Measurements from ENCODE around the gene SNX25.
"Not testable (repeated sequence)": the region's sequence is repeated elsewhere in the genome, so short reads cannot be mapped to it uniquely, and the experiment has no call there.

SNX25 gene

DNA sequence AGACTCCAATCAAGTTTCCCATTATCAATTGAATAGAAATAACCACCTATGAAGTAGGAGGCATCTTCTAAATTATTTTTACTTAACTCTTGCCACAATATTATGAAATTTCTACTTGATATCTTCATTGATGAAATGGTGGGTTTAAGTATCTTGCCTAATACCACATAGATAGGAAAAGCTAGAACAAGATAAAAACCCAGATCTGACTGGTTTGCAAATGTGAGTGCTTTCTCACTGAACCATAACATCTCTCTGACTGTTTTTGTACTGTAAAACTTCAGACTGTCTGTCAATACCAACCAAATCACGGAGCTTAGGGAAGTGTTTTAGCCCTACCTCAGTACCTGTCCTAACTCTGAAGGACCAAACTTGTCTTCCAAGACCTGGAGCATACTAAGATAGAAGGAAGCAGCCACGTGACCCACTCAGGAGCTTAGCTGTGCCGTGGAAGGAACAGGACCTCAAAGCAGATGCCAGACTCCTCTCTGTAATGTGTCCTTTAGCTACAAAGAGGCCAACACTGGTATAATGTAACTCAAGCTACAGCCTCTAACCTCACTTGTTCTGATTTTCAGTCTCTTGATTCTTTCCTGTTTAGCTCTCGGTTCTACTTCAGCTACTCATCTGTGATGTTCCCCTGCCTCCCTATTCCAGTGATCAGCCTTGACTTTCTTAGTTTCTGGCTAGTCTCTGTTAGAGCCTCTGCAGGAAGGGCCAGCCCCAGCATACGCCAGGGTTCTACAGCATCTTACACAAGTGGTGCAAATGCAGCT is 101.9 kb downstream of the SNX25 start:
- no peak for DNase-seq

DNA sequence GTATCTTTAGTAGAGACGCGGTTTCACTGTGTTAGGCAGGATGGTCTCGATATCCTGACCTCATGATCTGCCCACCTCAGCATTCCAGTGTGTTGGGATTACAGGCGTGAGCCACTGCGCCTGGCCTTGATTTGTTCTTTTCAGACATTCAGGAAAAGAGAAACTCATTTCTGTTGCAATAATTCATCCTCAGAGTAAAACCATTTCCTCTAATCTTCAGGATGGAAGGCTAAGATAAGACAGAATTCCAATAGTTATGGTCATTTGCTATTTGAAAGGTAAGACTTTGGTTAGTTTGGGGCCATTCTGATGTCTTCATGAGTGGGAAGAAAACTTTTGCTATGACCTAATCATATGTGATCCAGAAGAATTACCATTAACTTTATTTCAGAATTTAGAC is 103.3 kb downstream of the SNX25 start:
- DNase-seq, result no peak

- DNase-seq, result not testable (repeated sequence)
Measured at GRCh38 chr4:185317462-185317861, 108.1 kb downstream of the SNX25 start.

DNA sequence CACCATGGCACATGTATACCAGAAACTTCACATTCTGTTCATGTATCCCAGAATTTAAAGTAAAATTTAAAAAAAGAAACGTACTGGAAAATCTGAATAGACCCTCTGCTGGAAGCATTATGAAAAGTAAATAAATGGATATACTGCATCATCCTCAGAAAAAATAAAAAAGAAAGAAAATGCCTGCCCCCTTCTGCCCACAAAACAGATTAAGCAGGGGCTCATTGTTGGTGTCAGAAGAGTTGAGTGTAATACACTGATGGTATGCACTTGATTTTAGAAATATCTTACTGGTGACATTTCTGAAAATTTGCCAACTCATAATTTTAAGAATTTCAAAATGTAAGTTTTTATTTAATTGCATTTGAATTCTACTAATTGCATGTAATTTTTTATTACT is 108.5 kb downstream of the SNX25 start:
- no peak for DNase-seq

- DNase-seq, result peak; percentile 88
Measured at GRCh38 chr4:185318679-185319078, 109.3 kb downstream of the SNX25 start.

GRCh38 chr4:185322803-185323202 is 113.4 kb downstream of the SNX25 start:
- no peak for DNase-seq

DNA sequence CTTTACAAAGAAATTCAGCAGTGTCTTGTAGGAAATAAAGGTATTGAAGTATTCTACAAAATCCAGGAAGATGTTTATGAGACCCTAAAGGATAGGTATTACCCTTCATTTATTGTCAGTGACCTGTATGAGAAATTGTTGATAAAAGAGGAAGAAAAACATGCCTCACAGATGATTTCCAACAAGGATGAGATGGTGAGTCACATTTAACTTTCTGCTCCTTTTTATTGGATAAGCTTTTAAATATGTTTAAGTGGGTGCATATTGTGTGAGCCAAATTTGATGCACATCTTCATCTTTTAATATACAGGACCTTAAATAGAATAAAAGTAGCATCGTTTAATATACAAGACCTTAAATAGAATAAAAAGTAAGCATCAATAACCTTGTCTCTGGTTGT is 114.2 kb downstream of the SNX25 start:
- DNase-seq, result no peak

GRCh38 chr4:185324361-185324760 is 115.0 kb downstream of the SNX25 start:
- DNase-seq, result not testable (repeated sequence)

GRCh38 chr4:185325721-185326120 is 116.3 kb downstream of the SNX25 start:
- not testable (repeated sequence) for DNase-seq

DNA sequence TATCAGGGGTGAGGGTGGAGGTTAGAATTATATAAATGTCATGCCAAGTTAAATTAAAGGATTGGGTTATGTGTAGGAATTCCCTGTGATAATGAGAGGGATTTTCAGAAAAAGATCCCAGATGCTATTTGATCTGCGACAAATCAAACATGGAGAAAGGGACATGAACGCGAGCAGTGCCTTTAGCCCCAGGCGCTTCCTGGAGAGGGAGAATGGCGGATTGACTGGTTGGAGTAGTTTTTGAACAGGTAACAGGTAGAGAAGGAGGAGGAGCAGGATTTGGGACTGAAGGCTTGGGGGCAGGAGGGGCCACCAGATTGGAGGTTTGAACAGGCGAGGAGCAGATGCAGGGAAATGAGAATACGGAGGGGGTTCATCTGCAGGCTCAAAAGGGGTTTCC is 119.2 kb downstream of the SNX25 start:
- DNase-seq, result no peak

GRCh38 chr4:185329879-185330510 is 120.6 kb downstream of the SNX25 start:
- not testable (repeated sequence) for DNase-seq

DNA sequence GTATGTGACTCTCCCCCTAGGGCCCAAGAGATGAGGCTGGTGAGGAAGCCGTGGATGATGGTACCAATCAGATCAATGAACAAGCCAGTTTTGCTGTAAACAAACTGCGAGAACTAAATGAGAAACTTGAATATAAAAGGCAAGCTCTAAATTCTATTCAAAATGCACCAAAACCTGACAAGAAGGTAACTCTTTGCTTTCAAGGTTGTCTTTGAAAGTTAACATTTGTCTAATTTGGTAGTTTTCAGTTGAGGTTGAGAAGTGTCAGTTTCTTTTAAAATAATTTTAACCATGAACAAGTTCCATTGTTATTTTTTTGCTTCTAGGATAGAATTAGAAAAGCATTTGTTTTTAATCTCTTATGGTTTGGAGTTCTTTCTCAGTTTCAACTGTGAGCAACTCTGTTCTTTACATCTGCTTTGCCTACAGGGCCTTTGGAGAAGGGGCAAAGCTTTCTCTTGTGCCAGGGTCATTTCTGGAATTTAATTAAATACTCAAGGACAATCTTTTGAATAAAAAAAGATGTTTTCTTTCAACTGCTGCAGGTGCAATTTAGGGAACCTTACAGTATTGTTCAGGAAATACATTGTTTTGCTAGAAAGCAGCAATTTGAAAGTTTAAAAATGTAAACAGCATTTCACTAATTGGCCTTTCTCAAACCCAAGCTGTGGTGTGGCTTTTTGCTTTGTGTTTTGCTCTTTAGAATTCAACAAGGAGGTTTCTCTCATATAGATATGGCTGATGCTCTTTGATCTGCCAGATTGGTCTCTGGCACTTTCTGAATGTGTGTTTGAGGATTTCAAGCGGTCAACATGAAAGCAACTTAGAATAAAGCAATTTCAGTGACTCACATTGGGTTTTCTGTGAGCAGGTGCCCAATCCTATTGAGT is 123.4 kb downstream of the SNX25 start:
- no peak for DNase-seq

- DNase-seq, result no peak
Measured at GRCh38 chr4:185334326-185334725, 124.9 kb downstream of the SNX25 start.

DNA sequence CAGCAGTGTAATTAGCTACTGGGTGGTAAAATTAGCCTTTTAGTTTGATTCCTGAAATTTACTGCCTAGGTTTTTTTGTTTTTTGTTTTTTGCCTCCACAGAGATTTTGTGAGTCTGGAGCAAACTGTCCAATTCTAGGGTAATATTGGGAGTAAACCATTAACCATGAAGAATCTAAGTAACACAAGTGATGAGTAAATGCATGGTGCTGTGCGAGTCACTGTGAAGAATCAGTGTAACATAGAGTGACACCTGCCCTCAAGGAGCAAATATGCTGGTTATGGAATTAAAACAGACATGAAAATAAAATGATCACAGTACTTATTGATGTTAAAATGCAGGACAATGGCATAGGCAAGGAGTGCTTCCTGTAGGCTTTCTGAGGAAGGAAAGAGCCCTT is 126.2 kb downstream of the SNX25 start:
- DNase-seq, result no peak

DNA sequence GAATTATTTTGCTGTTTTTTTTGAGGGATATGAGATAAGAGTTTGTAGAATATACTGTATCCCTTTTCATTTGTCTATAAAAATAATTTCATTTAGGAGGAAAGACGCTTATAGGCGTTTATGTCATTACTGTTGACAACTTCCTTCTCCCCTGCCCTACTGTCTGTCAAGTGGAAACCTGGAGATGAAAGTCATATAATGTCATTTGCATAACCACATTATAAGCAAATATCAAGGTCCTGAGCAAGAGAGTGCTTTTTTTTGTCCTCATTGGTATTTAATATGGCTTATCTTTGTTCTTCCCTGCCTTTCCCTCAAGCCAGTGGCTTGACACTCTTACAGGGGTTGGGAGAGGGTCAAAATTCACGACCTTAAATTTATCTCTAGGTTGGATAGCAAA is 130.5 kb downstream of the SNX25 start:
- DNase-seq, result no peak

DNA sequence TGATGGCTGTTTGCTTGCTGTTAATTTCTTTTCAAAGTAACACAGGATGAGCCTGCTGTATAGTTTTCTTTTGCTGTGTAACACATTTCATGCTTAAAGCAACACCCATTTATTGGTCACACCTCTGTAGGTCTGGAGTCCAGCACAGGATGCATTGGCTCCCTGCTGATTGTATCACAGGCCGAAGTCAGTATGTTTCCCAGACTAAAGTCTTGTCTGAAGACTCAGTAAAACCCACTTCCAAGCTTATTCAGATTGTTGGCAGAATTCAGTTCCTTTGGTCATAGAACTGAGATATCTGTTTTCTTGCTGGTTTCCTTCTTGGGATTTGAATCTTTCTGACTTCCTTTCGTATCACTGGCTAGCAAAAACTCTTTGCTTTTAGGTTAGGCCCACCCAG is 132.0 kb downstream of the SNX25 start:
- no peak for DNase-seq

DNA sequence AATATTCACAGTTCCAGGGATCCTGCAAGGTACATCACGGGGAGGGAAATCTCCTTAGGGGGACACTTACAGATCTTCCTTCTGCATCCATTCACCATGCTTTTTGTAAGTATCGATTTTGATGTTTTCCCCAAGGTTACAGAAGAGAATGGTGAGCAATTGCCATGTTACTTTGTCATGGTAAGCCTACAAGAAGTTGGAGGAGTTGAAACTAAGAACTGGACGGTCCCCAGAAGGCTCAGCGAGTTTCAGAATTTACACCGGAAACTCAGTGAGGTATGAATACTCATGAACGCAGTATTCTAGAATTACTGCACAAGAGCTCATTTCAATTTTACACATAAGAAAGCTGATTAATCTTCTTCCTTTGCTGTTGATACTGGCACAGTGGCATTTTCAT is 132.4 kb downstream of the SNX25 start:
- no peak for DNase-seq

- no peak for DNase-seq
Measured at GRCh38 chr4:185343726-185344581, 134.6 kb downstream of the SNX25 start.

GRCh38 chr4:185344743-185345538 is 135.5 kb downstream of the SNX25 start:
- DNase-seq, result no peak

DNA sequence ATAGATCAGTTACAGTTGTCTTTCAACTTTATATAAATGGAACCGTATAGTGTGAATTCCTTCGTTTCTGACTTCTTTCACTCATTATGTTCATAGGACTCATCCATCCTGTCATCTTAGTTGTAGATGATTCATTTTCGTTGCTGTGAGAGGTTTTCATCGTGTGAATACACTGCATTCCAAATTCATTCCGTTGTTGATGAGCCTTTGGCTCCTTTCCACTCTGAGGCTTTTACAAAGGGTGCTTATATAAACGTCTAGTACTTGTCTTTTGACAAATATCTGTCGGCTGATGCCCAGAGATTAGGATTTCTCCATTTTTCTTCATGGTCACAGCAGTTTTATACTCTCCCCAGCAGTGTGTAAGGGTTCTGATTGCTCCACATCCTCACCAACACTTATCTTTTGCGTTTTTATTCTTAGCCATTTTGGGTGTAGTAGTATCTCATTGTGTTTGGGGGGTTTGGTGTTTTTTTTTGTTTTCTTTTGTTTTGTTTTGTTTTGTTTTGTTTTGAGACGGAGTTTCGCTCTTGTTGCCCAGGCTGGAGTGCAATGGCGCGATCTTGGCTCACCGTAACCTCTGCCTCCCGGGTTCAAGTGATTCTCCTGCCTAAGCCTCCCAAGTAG is 137.7 kb downstream of the SNX25 start:
- no peak for DNase-seq

DNA sequence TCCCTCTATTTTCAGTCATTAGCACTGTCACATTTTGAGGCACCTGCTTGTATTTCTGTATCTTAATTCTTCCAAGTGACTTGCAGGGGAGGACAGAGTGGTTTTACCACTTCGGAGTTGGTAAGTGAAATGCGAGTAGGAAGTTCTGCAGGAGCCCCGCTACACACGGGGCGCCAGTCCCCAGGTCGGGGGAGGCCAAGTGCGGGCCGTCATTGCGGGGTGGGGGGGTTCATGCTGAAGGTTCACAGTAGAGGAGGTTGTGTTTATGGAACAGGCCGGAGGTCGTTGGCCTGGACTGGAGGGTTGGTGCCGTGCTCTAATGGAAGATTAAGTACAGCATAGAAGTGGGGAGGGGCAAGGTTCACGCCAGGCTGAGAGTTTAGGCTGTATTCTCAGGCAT is 142.3 kb downstream of the SNX25 start:
- DNase-seq, result no peak

Data from NCI-H146 (cell line).